ENCODE results near the gene AP4M1. TPM values are rescaled to one million over a fixed set of nuclear protein-coding genes. Genes with fewer than 3 reads are reported as not detected.

AP4M1 gene
- total and polyA plus RNA-seq, 9 of the 15 experiments (the other 6 are each of a cell fraction or from before 2014, with no cell fraction given) = 1.3 to 30.9 (median 14.1) TPM

- peak; percentile 46 for TF ChIP-seq RBBP5 (IDR thresholded peaks at IDR 0.05; ENCODE audit: borderline replicate concordance, insufficient read depth, low read length, poor library complexity, severe bottlenecking)
- no peak for TF ChIP-seq FOS (IDR thresholded peaks at IDR 0.05; ENCODE audit: extremely low read depth, insufficient read length)
- no peak for TF ChIP-seq ZNF124 (CRISPR knock-in tag; IDR thresholded peaks at IDR 0.05)
- TF ChIP-seq ZNF395 (CRISPR knock-in tag; IDR thresholded peaks at IDR 0.05) = peak; percentile 6; the same call in 1 of the 2 replicates
- TF ChIP-seq FOXP4 (CRISPR knock-in tag; IDR thresholded peaks at IDR 0.05; ENCODE audit: borderline replicate concordance) = peak; percentile 20; the same call in 1 of the 2 replicates
- no peak for TF ChIP-seq ZMIZ1 (IDR thresholded peaks at IDR 0.05; ENCODE audit: low read depth in 2 of 2, low read length in 2 of 2)
- peak; percentile 69; the same call in 1 of the 2 replicates for TF ChIP-seq ZBTB7A (IDR thresholded peaks at IDR 0.05; ENCODE audit: borderline replicate concordance, control insufficient read depth, low read depth, low read length)
- peak; percentile 92 for TF ChIP-seq ZFX (CRISPR knock-in tag; IDR thresholded peaks at IDR 0.05)
- TF ChIP-seq, protein P1, sequence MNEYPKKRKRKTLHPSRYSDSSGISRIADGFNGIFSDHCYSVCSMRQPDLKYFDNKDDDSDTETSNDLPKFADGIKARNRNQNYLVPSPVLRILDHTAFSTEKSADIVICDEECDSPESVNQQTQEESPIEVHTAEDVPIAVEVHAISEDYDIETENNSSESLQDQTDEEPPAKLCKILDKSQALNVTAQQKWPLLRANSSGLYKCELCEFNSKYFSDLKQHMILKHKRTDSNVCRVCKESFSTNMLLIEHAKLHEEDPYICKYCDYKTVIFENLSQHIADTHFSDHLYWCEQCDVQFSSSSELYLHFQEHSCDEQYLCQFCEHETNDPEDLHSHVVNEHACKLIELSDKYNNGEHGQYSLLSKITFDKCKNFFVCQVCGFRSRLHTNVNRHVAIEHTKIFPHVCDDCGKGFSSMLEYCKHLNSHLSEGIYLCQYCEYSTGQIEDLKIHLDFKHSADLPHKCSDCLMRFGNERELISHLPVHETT (CRISPR knock-in tag; conservative IDR thresholded peaks at IDR 0.05 in 1 of 2, IDR thresholded peaks at IDR 0.05 in 1 of 2) = peak in 1 of 2 experiments; percentile 64; a peak in 2 of 4 replicates
- TF ChIP-seq IRF2 (CRISPR knock-in tag; IDR thresholded peaks at IDR 0.05) = no peak
- TF ChIP-seq, protein P2, sequence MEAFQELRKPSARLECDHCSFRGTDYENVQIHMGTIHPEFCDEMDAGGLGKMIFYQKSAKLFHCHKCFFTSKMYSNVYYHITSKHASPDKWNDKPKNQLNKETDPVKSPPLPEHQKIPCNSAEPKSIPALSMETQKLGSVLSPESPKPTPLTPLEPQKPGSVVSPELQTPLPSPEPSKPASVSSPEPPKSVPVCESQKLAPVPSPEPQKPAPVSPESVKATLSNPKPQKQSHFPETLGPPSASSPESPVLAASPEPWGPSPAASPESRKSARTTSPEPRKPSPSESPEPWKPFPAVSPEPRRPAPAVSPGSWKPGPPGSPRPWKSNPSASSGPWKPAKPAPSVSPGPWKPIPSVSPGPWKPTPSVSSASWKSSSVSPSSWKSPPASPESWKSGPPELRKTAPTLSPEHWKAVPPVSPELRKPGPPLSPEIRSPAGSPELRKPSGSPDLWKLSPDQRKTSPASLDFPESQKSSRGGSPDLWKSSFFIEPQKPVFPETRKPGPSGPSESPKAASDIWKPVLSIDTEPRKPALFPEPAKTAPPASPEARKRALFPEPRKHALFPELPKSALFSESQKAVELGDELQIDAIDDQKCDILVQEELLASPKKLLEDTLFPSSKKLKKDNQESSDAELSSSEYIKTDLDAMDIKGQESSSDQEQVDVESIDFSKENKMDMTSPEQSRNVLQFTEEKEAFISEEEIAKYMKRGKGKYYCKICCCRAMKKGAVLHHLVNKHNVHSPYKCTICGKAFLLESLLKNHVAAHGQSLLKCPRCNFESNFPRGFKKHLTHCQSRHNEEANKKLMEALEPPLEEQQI (IDR thresholded peaks at IDR 0.05) = 0 out of 2 replicates have a peak, but pooled peaks have one; percentile 69
Measured at GRCh38 chr7:100126931-100127865, 25.8 kb downstream of the AP4M1 start, which contains the start of gene MBLAC1 (continued).

Data from K562 (cell line).